ENCODE results near the gene RHBDD1.

The RHBDD1 gene

GRCh38 chr2:226969417-226970080 lies 133.7 kb downstream of the RHBDD1 start:
- H3K27ac ChIP-seq, result no peak overlapping the region
- H3K79me2 ChIP-seq, result no peaks in the 10 kb centered on the region
- H3K4me3 ChIP-seq (ENCODE audit: low read depth, low read length), result no peak overlapping the region
- TF ChIP-seq CTCF (IDR thresholded peaks at IDR 0.05), result no peak
- H3K9ac ChIP-seq, result no peak overlapping the region
- H3K4me2 ChIP-seq (ENCODE audit: low read length), result no peak overlapping the region
- no peaks in the 10 kb centered on the region for H3K36me3 ChIP-seq (ENCODE audit: control insufficient read depth, insufficient read depth, low read length)
- H3K27me3 ChIP-seq (ENCODE audit: control insufficient read depth, insufficient read depth, low read length), result no peaks in the 10 kb centered on the region
- no peaks in the 10 kb centered on the region for H3K4me1 ChIP-seq
- no peaks in the 10 kb centered on the region for H3K9me3 ChIP-seq (ENCODE audit: control insufficient read depth, low read length)
- no peak overlapping the region for H2AFZ ChIP-seq

- Histone ChIP-seq H2AFZ (no peak overlapping the region), H3K27ac (no peak overlapping the region), H3K9me3 (ENCODE audit: control insufficient read depth, low read length) (no peaks in the 10 kb centered on the region), H3K27me3 (ENCODE audit: control insufficient read depth, insufficient read depth, low read length) (no peaks in the 10 kb centered on the region), H3K79me2 (no peaks in the 10 kb centered on the region), H3K4me2 (ENCODE audit: low read length) (no peak overlapping the region), H3K4me1 (no peaks in the 10 kb centered on the region), H3K4me3 (ENCODE audit: low read depth, low read length) (no peak overlapping the region), H3K9ac (no peak overlapping the region), H3K36me3 (ENCODE audit: control insufficient read depth, insufficient read depth, low read length) (no peaks in the 10 kb centered on the region)
- TF ChIP-seq CTCF (IDR thresholded peaks at IDR 0.05), result no peak
Measured at GRCh38 chr2:226970362-226970761, 134.5 kb downstream of the RHBDD1 start.

- no peak for TF ChIP-seq CTCF (IDR thresholded peaks at IDR 0.05)
- Histone ChIP-seq H3K9ac (no peak overlapping the region), H3K4me3 (ENCODE audit: low read depth, low read length) (no peak overlapping the region), H3K36me3 (ENCODE audit: control insufficient read depth, insufficient read depth, low read length) (no peaks in the 10 kb centered on the region), H3K9me3 (ENCODE audit: control insufficient read depth, low read length) (no peaks in the 10 kb centered on the region), H3K4me2 (ENCODE audit: low read length) (no peak overlapping the region), H3K4me1 (no peaks in the 10 kb centered on the region), H3K27ac (no peak overlapping the region), H2AFZ (no peak overlapping the region), H3K27me3 (ENCODE audit: control insufficient read depth, insufficient read depth, low read length) (no peaks in the 10 kb centered on the region), H3K79me2 (no peaks in the 10 kb centered on the region)
Measured at GRCh38 chr2:226971084-226971483, 135.2 kb downstream of the RHBDD1 start.

GRCh38 chr2:226971770-226972169 lies 135.9 kb downstream of the RHBDD1 start:
- TF ChIP-seq CTCF (IDR thresholded peaks at IDR 0.05), result no peak
- no peak overlapping the region for H3K9ac ChIP-seq
- no peaks in the 10 kb centered on the region for H3K27me3 ChIP-seq (ENCODE audit: control insufficient read depth, insufficient read depth, low read length)
- H3K4me3 ChIP-seq (ENCODE audit: low read depth, low read length), result no peak overlapping the region
- peaks cover 6% of the 10 kb centered on the region for H3K4me1 ChIP-seq
- no peak overlapping the region for H2AFZ ChIP-seq
- H3K79me2 ChIP-seq, result no peaks in the 10 kb centered on the region
- no peaks in the 10 kb centered on the region for H3K36me3 ChIP-seq (ENCODE audit: control insufficient read depth, insufficient read depth, low read length)
- H3K27ac ChIP-seq, result no peak overlapping the region
- no peaks in the 10 kb centered on the region for H3K9me3 ChIP-seq (ENCODE audit: control insufficient read depth, low read length)
- no peak overlapping the region for H3K4me2 ChIP-seq (ENCODE audit: low read length)

- no peak overlapping the region for H3K4me2 ChIP-seq (ENCODE audit: low read length)
- H3K4me3 ChIP-seq (ENCODE audit: low read depth, low read length), result no peak overlapping the region
- H3K27me3 ChIP-seq (ENCODE audit: control insufficient read depth, insufficient read depth, low read length), result no peaks in the 10 kb centered on the region
- no peak overlapping the region for H3K27ac ChIP-seq
- no peaks in the 10 kb centered on the region for H3K9me3 ChIP-seq (ENCODE audit: control insufficient read depth, low read length)
- H3K4me1 ChIP-seq, result peaks cover 22% of the 10 kb centered on the region
- no peak overlapping the region for H3K9ac ChIP-seq
- H2AFZ ChIP-seq, result no peak overlapping the region
- TF ChIP-seq CTCF (IDR thresholded peaks at IDR 0.05), result no peak
- no peaks in the 10 kb centered on the region for H3K79me2 ChIP-seq
- H3K36me3 ChIP-seq (ENCODE audit: control insufficient read depth, insufficient read depth, low read length), result no peaks in the 10 kb centered on the region
Measured at GRCh38 chr2:226973816-226974215, 138.0 kb downstream of the RHBDD1 start.
